HG02885 (cell line): ENCODE measurements around the gene NDUFV2.
A peak's percentile ranks its signal among the peaks of the same experiment; 100 is the strongest.

Experiments
- ATAC-seq: cut with Tn5 transposase; IDR thresholded peaks from one replicate; pipeline ENCODE4 v1.9.1; 2021; ENCODE audit warnings: mild to moderate bottlenecking; ENCODE audit not compliant: unreplicated experiment, poor library complexity

Gene NDUFV2

GRCh38 chr18:9113468-9114149 is 11.1 kb downstream of the NDUFV2 start:
- no peak for ATAC-seq

GRCh38 chr18:9115984-9116383 is 13.5 kb downstream of the NDUFV2 start:
- ATAC-seq = no peak

GRCh38 chr18:9117980-9118841 is 15.7 kb downstream of the NDUFV2 start:
- no peak for ATAC-seq

GRCh38 chr18:9120796-9121195 is 18.3 kb downstream of the NDUFV2 start:
- no peak for ATAC-seq

- ATAC-seq = no peak
These were observed 21.0 kb downstream of the NDUFV2 start for GRCh38 chr18:9123520-9123919.

- no peak for ATAC-seq
These were observed 22.3 kb downstream of the NDUFV2 start for GRCh38 chr18:9124824-9125223.

- ATAC-seq = no peak
These were observed 23.8 kb downstream of the NDUFV2 start for GRCh38 chr18:9126337-9126736.

GRCh38 chr18:9130195-9130594 is 27.7 kb downstream of the NDUFV2 start:
- ATAC-seq = no peak

GRCh38 chr18:9130806-9131205 is 28.3 kb downstream of the NDUFV2 start:
- no peak for ATAC-seq

GRCh38 chr18:9132628-9133027 is 30.1 kb downstream of the NDUFV2 start:
- ATAC-seq = no peak

GRCh38 chr18:9133225-9133624 is 30.7 kb downstream of the NDUFV2 start:
- ATAC-seq = no peak

- no peak for ATAC-seq
These were observed 32.8 kb downstream of the NDUFV2 start for GRCh38 chr18:9135081-9135911.

- ATAC-seq = peak; percentile 24
These were observed 33.4 kb downstream of the NDUFV2 start for GRCh38 chr18:9135912-9136314.

GRCh38 chr18:9136315-9137155 is 34.0 kb downstream of the NDUFV2 start, which contains the start of gene ANKRD12:
ANKRD12 (plus strand) TSS chr18:9136781; CDS start chr18:9182433, 45,652 bp downstream.
- ATAC-seq = peak; percentile 71

GRCh38 chr18:9137168-9138066 is 34.9 kb downstream of the NDUFV2 start:
- ATAC-seq = peak; percentile 40

GRCh38 chr18:9139400-9140039 is 37.0 kb downstream of the NDUFV2 start:
- ATAC-seq = no peak

- no peak for ATAC-seq
These were observed 37.9 kb downstream of the NDUFV2 start for GRCh38 chr18:9140381-9140780.

GRCh38 chr18:9140984-9141383 is 38.5 kb downstream of the NDUFV2 start:
- no peak for ATAC-seq
